Hepatocyte (in vitro differentiated cells): ENCODE data around the gene APC. TPM values are rescaled to one million over a fixed set of nuclear protein-coding genes. Genes with fewer than 3 reads are reported as not detected.

Experiments
- DNase-seq: peaks from one replicate; pipeline ENCODE4 v3.0.0-alpha.2; 2016; ENCODE audit warnings: low spot score
- H2AFZ ChIP-seq: fragments of 200-600 bp; sonication (generic); 2 replicates; pipeline ENCODE4 v1.6.0; 2016; ENCODE audit warnings: antibody characterized with exemption, mild to moderate bottlenecking
- H3K27ac ChIP-seq: fragments of 200-600 bp; sonication (generic); 2 replicates; pipeline ENCODE4 v1.5.1; 2016; ENCODE audit warnings: mild to moderate bottlenecking
- H3K27me3 ChIP-seq: fragments of 200-600 bp; sonication (generic); 2 replicates; pipeline ENCODE4 v1.6.1; 2016
- H3K36me3 ChIP-seq: fragments of 200-600 bp; sonication (generic); replicated peaks from 2 replicates; pipeline ENCODE4 v1.5.1; 2016; ENCODE audit warnings: low read depth; ENCODE audit not compliant: insufficient read depth
- H3K4me1 ChIP-seq: fragments of 200-600 bp; sonication (generic); 2 replicates; pipeline ENCODE4 v1.5.1; 2016; ENCODE audit warnings: mild to moderate bottlenecking, moderate library complexity; ENCODE audit not compliant: insufficient read depth
- H3K4me2 ChIP-seq: fragments of 200-600 bp; sonication (generic); 2 replicates; pipeline ENCODE4 v1.6.0; 2016
- H3K4me3 ChIP-seq: fragments of 200-600 bp; sonication (generic); 2 replicates; pipeline ENCODE4 v1.5.1; 2016; ENCODE audit warnings: mild to moderate bottlenecking
- H3K79me2 ChIP-seq: fragments of 200-600 bp; sonication (generic); 2 replicates; pipeline ENCODE4 v1.6.0; 2017; ENCODE audit warnings: mild to moderate bottlenecking
- H3K9me2 ChIP-seq: fragments of 200-600 bp; sonication (generic); replicated peaks from 2 replicates; pipeline ENCODE4 v1.6.0; 2017; ENCODE audit warnings: mild to moderate bottlenecking; ENCODE audit not compliant: insufficient read depth
- H3K9me3 ChIP-seq: fragments of 200-600 bp; sonication (generic); 2 replicates; pipeline ENCODE4 v1.5.1; 2016; ENCODE audit warnings: low read depth, mild to moderate bottlenecking
- H4K20me1 ChIP-seq: fragments of 200-600 bp; sonication (generic); 2 replicates; pipeline ENCODE4 v1.6.0; 2016; ENCODE audit warnings: mild to moderate bottlenecking; ENCODE audit not compliant: insufficient read depth, poor library complexity, severe bottlenecking
- CTCF ChIP-seq: fragments of 200-600 bp; sonication (generic); IDR thresholded peaks from 2 replicates; pipeline ENCODE4 v1.5.1; 2016; ENCODE audit warnings: antibody characterized with exemption, mild to moderate bottlenecking; ENCODE audit not compliant: poor library complexity
- EZH2 ChIP-seq: fragments of 200-600 bp; sonication (generic); IDR thresholded peaks from 2 replicates; pipeline ENCODE4 v1.6.1; 2016; ENCODE audit warnings: antibody characterized with exemption, mild to moderate bottlenecking, borderline replicate concordance
- EZH2phosphoT487 ChIP-seq: fragments of 200-600 bp; sonication (generic); IDR thresholded peaks from one replicate; pipeline ENCODE4 v1.6.1; 2018; ENCODE audit warnings: antibody characterized with exemption, mild to moderate bottlenecking, low read depth, moderate library complexity; ENCODE audit not compliant: unreplicated experiment, severe bottlenecking
- WGBS: methylation state at CpG from one replicate; pipeline ENCODE4 v1.1.6; 2016; ENCODE audit warnings: low lambda C conversion rate; ENCODE audit errors: missing lambda C conversion rate; 5-methylcytosine and 5-hydroxymethylcytosine counted together
- polyA plus RNA-seq: library from polyadenylated mRNA; unstranded; fragments of >200 nt; fragmentation: Nextera tagmentation; extraction: Ambion mirVana; gene quantifications from 2 replicates; pipeline ENCODE4 v1.2.1, GENCODE V29; 2016
- total RNA-seq: library from RNA; depleted of rRNA; stranded (reverse); fragments of >200 nt; gene quantifications from 2 replicates; pipeline ENCODE4 v1.2.3, GENCODE V29; 2014

Gene APC
- total and polyA plus RNA-seq, 2 experiments from 2014 or later: 9.1 to 57.0 TPM

- Histone ChIP-seq H3K4me3 (no peak overlapping the region), H4K20me1 (peaks cover 12% of the 10 kb centered on the region), H3K9me3 (no peaks in the 10 kb centered on the region), H3K27ac (no peak overlapping the region), H3K36me3 (no peaks in the 10 kb centered on the region), H3K9me2 (no peaks in the 10 kb centered on the region), H3K79me2 (peaks cover 45% of the 10 kb centered on the region), H3K27me3 (no peaks in the 10 kb centered on the region), H3K4me2 (no peak overlapping the region), H2AFZ (no peak overlapping the region), H3K4me1 (peaks cover 13% of the 10 kb centered on the region)
- WGBS: 97% methylated on average over 5 of the region's 5 CpGs
- no peak for TF ChIP-seq CTCF
- TF ChIP-seq EZH2phosphoT487: no peak
- no peak for TF ChIP-seq EZH2
- DNase-seq: no peak
Measured at GRCh38 chr5:112867411-112867810, 129.7 kb downstream of the APC start.

- H2AFZ ChIP-seq: no peak overlapping the region
- H3K27ac ChIP-seq: no peak overlapping the region
- DNase-seq: no peak
- TF ChIP-seq EZH2phosphoT487 (no peak), EZH2 (no peak)
- WGBS: 98% methylated on average over 3 of the region's 3 CpGs
- H3K27me3 ChIP-seq: no peaks in the 10 kb centered on the region
- H3K4me3 ChIP-seq: no peak overlapping the region
- no peaks in the 10 kb centered on the region for H3K9me2 ChIP-seq
- H3K36me3 ChIP-seq: no peaks in the 10 kb centered on the region
- no peaks in the 10 kb centered on the region for H3K9me3 ChIP-seq
- H4K20me1 ChIP-seq: peaks cover 6% of the 10 kb centered on the region
- H3K4me2 ChIP-seq: no peak overlapping the region
- peaks cover 19% of the 10 kb centered on the region for H3K79me2 ChIP-seq
- no peaks in the 10 kb centered on the region for H3K4me1 ChIP-seq
Measured at GRCh38 chr5:112869948-112870347, 132.3 kb downstream of the APC start.

GRCh38 chr5:112870966-112871365 is 133.3 kb downstream of the APC start:
- no peaks in the 10 kb centered on the region for H3K27me3 ChIP-seq
- peaks cover 14% of the 10 kb centered on the region for H3K79me2 ChIP-seq
- no peak overlapping the region for H3K4me3 ChIP-seq
- TF ChIP-seq EZH2phosphoT487 (no peak), EZH2 (no peak), CTCF (no peak)
- peaks cover 4% of the 10 kb centered on the region for H4K20me1 ChIP-seq
- H3K9me3 ChIP-seq: no peaks in the 10 kb centered on the region
- no peak overlapping the region for H3K27ac ChIP-seq
- WGBS: 61% methylated on average over 3 of the region's 3 CpGs
- H3K4me1 ChIP-seq: no peaks in the 10 kb centered on the region
- DNase-seq: no peak
- no peaks in the 10 kb centered on the region for H3K9me2 ChIP-seq
- no peak overlapping the region for H2AFZ ChIP-seq
- H3K4me2 ChIP-seq: no peak overlapping the region
- H3K36me3 ChIP-seq: no peaks in the 10 kb centered on the region

- no peak overlapping the region for H3K4me3 ChIP-seq
- H3K79me2 ChIP-seq: peaks cover 7% of the 10 kb centered on the region
- 72% methylated on average over 2 of the region's 2 CpGs for WGBS
- H3K27me3 ChIP-seq: no peaks in the 10 kb centered on the region
- peaks cover 11% of the 10 kb centered on the region for H3K4me1 ChIP-seq
- no peaks in the 10 kb centered on the region for H4K20me1 ChIP-seq
- TF ChIP-seq EZH2 (no peak), EZH2phosphoT487 (no peak), CTCF (no peak)
- no peak for DNase-seq
- no peak overlapping the region for H2AFZ ChIP-seq
- no peaks in the 10 kb centered on the region for H3K9me2 ChIP-seq
- no peaks in the 10 kb centered on the region for H3K36me3 ChIP-seq
- H3K9me3 ChIP-seq: no peaks in the 10 kb centered on the region
- H3K4me2 ChIP-seq: no peak overlapping the region
- H3K27ac ChIP-seq: no peak overlapping the region
Measured at GRCh38 chr5:112876362-112876761, 138.7 kb downstream of the APC start.
